GM19324 (cell line): Measurements from ENCODE around the gene WDR4.
"Not testable (repeated sequence)": the region's sequence is repeated elsewhere in the genome, so short reads cannot be mapped to it uniquely, and the experiment has no call there.

Experiments used
- ATAC-seq: cut with Tn5 transposase; IDR thresholded peaks from one replicate; pipeline ENCODE4 v1.9.1; 2021; ENCODE audit warnings: mild to moderate bottlenecking, moderate library complexity; ENCODE audit not compliant: unreplicated experiment, low FRiP score

WDR4 gene

GRCh38 chr21:42841916-42842655 lies 37.3 kb downstream of the WDR4 start:
- ATAC-seq: not testable (repeated sequence)

DNA sequence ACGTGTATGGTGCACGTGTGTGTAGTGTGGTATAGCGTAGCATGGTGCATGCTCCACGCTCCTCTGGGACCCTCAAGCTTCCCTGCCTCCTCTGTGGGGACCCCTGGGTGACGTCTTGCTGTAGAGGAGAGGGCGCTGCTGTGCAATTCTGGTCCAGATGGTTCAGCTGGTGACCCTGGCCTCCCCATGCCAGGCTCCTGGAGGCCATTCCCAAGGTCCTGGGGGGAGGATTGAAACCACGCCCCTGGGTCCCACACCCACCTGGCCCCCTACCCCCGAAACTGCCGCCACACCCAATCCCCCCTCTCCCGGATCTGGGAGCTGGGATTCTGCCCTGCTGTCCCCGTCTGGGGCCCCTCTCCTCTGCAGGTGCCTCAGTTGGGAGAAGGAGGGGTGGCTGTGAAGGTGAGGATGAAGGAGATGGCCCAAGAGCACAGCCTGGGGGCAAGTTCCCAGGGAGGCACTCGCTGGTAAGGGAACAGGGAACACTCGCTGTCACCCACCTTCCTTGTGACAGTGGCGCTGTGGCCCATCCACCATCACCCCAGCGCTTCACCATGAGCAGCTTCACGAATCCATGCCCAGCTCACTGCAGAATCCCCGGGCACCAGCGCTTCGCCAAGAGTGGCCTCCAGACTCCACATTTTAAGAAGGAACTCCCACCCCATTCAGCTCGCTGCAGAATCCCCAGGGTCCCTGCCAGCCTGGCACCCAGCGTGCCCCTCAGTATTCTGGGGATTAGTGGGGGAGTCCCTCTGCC lies 38.0 kb downstream of the WDR4 start:
- no peak for ATAC-seq

DNA sequence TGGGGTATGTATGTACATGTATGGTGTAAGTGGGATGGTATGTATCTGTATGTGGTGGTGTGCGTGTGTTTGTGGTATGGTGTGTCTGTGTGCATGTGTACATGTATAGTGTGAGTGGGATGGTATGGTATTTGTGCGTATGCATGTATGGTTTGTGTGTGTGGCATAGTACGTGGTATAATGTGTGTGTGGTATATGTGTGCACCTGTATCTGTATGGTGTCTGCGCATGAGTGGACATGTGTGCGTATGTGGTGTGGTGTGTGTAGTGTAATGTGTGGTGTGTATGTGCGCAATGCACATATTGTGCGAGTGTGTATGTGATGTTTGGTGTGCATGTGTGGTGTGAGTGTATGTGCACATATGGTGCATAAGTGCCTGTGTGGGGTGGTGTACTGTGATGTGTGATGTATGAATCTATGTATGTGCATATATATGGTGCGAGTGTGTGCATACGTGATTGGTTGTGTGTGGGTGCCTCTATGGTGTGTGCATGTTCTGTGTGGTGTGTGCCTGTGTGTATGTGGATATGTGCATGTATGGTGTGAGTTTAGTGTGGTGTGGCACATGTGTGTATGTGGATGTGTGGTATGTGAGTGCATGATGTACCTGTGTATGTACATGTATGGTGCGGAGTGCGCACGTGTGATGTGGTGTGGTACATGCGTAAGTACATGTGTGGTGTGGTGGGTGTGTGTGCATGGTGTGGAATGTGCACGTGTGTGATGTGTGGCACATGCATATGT lies 38.8 kb downstream of the WDR4 start:
- ATAC-seq: no peak

- no peak for ATAC-seq
Measured at GRCh38 chr21:42839271-42840231, 39.8 kb downstream of the WDR4 start.

DNA sequence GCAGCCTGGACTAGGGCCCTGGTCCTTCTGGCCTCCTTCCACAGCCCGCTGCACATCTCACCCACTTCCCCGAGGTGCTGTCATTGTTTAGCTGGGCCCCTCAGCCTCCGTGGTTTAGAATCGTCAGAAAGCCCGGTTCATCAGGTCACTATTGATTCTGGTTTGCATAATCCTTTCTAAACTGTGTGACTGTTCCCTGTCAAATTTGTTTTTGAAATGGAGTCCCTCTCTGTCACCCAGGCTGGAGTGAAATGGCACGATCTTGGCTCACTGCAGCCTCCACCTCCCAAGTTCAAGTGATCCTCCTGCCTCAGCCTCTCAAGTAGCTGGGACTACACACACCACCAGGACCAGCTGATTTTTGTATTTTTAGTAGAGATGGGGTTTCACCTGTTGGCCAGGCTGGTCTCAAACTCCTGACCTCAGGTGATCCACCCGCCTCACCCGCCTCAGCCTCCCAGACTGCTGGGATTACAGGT lies 41.1 kb downstream of the WDR4 start:
- ATAC-seq: not testable (repeated sequence)

- ATAC-seq: no peak
Measured at GRCh38 chr21:42837421-42838211, 41.7 kb downstream of the WDR4 start.

GRCh38 chr21:42836767-42837301 lies 42.5 kb downstream of the WDR4 start:
- ATAC-seq: no peak

- no peak for ATAC-seq
Measured at GRCh38 chr21:42836402-42836666, 43.0 kb downstream of the WDR4 start.

- no peak for ATAC-seq
Measured at GRCh38 chr21:42835611-42836401, 43.5 kb downstream of the WDR4 start.

GRCh38 chr21:42835211-42835610 lies 44.1 kb downstream of the WDR4 start:
- no peak for ATAC-seq

- no peak for ATAC-seq
Measured at GRCh38 chr21:42834726-42835191, 44.6 kb downstream of the WDR4 start.

GRCh38 chr21:42833859-42834725 lies 45.2 kb downstream of the WDR4 start:
- ATAC-seq: no peak

- no peak for ATAC-seq
Measured at GRCh38 chr21:42833439-42833815, 45.9 kb downstream of the WDR4 start.

DNA sequence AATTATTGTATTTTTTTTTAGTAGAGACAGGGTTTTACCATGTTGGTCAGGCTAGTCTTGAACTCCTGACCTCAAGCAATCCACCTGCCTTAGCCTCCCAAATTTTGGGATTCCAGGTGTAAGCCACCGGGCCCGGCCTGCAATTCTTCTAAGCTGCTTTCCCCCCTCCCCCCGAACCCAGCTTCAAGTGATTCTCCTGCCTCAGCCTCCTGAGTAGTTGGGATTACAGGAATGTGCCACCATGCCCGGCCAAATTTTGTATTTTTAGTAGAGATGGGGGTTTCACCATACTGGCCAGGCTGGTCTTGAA lies 47.1 kb downstream of the WDR4 start:
- not testable (repeated sequence) for ATAC-seq

DNA sequence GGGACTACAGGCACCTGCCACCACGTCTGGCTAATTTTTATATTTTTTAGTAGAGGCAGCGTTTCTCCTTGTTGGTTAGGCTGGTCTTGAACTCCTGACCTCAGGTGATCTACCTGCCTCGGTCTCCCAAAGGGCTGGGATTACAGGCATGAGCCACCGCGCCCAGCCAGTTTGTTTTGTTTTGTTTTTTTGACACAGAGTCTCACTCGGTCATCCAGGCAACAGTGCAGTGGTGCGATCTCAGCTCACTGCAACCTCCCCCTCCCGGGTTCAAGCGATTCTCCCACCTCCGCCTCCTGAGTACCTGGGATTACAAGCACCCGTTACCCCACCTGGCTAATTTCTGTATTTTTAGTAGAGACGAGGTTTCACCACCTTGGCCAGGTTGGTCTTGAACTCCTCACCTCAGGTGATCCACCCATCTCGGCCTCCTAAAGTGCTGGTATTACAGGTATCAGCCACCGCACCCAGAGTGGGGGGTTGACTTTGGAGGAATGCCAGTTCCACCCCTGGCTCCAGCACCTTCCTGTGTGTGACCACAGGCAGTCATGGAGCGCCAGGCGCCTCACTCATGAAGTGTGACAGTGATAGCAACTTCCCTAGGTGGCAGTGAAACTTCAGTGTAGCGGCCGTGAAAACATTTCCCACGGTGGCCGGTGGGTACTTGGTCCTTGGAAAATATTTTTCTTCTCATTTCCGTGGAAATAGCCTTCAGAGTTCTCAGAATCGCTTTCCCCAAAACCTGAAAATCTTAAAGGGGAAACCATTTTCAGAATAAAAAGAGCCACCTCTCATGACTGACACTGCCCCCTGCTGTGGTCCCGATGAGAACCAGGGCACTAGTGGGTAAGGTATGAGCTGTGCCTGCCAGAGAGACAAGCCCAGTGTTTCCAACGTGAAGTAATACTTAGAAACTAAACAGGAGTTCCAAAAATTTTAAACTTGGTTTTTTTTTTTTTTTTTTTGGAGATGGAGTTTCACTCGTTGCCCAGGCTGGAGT lies 48.6 kb downstream of the WDR4 start:
- no peak for ATAC-seq

GRCh38 chr21:42829954-42830353 lies 49.4 kb downstream of the WDR4 start:
- no peak for ATAC-seq
